ENCODE results near the gene CYSLTR2.

CYSLTR2 gene

GRCh38 chr13:48646791-48647190 lies 6.9 kb upstream of the CYSLTR2 start:
- ATAC-seq = no peak
- TF ChIP-seq TOX (CRISPR knock-in tag; IDR thresholded peaks at IDR 0.05; ENCODE audit: borderline replicate concordance) (no peak), ZNF565 (CRISPR knock-in tag; conservative IDR thresholded peaks at IDR 0.05; ENCODE audit: low read depth) (no peak), PPARA (CRISPR knock-in tag; IDR thresholded peaks at IDR 0.05; ENCODE audit: borderline replicate concordance) (no peak), CREB5 (CRISPR knock-in tag; IDR thresholded peaks at IDR 0.05; ENCODE audit: low read depth) (no peak), RARB (CRISPR knock-in tag; IDR thresholded peaks at IDR 0.05) (no peak), TSHZ2 (CRISPR knock-in tag; IDR thresholded peaks at IDR 0.05) (no peak), ISL1 (CRISPR knock-in tag; IDR thresholded peaks at IDR 0.05) (no peak), CSDC2 (CRISPR knock-in tag; IDR thresholded peaks at IDR 0.05) (no peak), ARNTL (CRISPR knock-in tag; IDR thresholded peaks at IDR 0.05; ENCODE audit: borderline replicate concordance, low read depth) (no peak), CSRNP3 (CRISPR knock-in tag; IDR thresholded peaks at IDR 0.05) (no peak), ZC3H10 (CRISPR knock-in tag; IDR thresholded peaks at IDR 0.05) (no peak), ZFP3 (CRISPR knock-in tag; IDR thresholded peaks at IDR 0.05) (no peak), ZFP30 (CRISPR knock-in tag; IDR thresholded peaks at IDR 0.05) (no peak), SNAI2 (CRISPR knock-in tag; IDR thresholded peaks at IDR 0.05) (no peak), TCF4 (CRISPR knock-in tag; IDR thresholded peaks at IDR 0.05; ENCODE audit: borderline replicate concordance) (no peak), ZNF70 (CRISPR knock-in tag; IDR thresholded peaks at IDR 0.05) (no peak), POU6F1 (CRISPR knock-in tag; IDR thresholded peaks at IDR 0.05; ENCODE audit: borderline replicate concordance, low read depth) (no peak), PATZ1 (CRISPR knock-in tag; IDR thresholded peaks at IDR 0.05; ENCODE audit: borderline replicate concordance) (no peak)

- no peak for ATAC-seq
Measured at GRCh38 chr13:48647625-48648024, 6.1 kb upstream of the CYSLTR2 start.

GRCh38 chr13:48648446-48648845 lies 5.3 kb upstream of the CYSLTR2 start:
- TF ChIP-seq ZFP3 (CRISPR knock-in tag; IDR thresholded peaks at IDR 0.05) (no peak), OSR1 (CRISPR knock-in tag; IDR thresholded peaks at IDR 0.05) (no peak), TOX (CRISPR knock-in tag; IDR thresholded peaks at IDR 0.05; ENCODE audit: borderline replicate concordance) (no peak), BACH2 (CRISPR knock-in tag; IDR thresholded peaks at IDR 0.05; ENCODE audit: borderline replicate concordance) (no peak), RARB (CRISPR knock-in tag; IDR thresholded peaks at IDR 0.05) (no peak), PATZ1 (CRISPR knock-in tag; IDR thresholded peaks at IDR 0.05; ENCODE audit: borderline replicate concordance) (no peak), ZNF565 (CRISPR knock-in tag; conservative IDR thresholded peaks at IDR 0.05; ENCODE audit: low read depth) (no peak), CSDC2 (CRISPR knock-in tag; IDR thresholded peaks at IDR 0.05) (no peak), ZNF70 (CRISPR knock-in tag; IDR thresholded peaks at IDR 0.05) (no peak), POU6F1 (CRISPR knock-in tag; IDR thresholded peaks at IDR 0.05; ENCODE audit: borderline replicate concordance, low read depth) (no peak), ZFP30 (CRISPR knock-in tag; IDR thresholded peaks at IDR 0.05) (no peak)
- ATAC-seq = no peak

More at GRCh38 chr13:48647625-48648024, 6.1 kb upstream of the CYSLTR2 start:
- no peak for TF ChIP-seq CREB5 (CRISPR knock-in tag; IDR thresholded peaks at IDR 0.05; ENCODE audit: low read depth)
